ENCODE data around the gene STAP1.
"Not testable (repeated sequence)": the region's sequence is repeated elsewhere in the genome, so short reads cannot be mapped to it uniquely, and the experiment has no call there.

STAP1 gene

GRCh38 chr4:67524140-67524539, 34.4 kb upstream of the STAP1 start:
- H3K27me3 ChIP-seq (replicated peaks in 2 of 5; ENCODE audit: control insufficient read depth in 4 of 5, insufficient read depth in 5 of 5, low read length in 4 of 5); H3K27ac ChIP-seq (ENCODE audit: insufficient read depth in 1 of 2, low read depth in 1 of 2, low read length in 2 of 2, poor library complexity in 1 of 2, severe bottlenecking in 2 of 2); POLR2A ChIA-PET; H3K4me1 ChIP-seq (ENCODE audit: control extremely low read depth in 1 of 4, control insufficient read depth in 4 of 4, insufficient read depth in 4 of 4, low read length in 3 of 4); CTCF ChIA-PET; DNase-seq; H3K9me3 ChIP-seq (ENCODE audit: control extremely low read depth in 1 of 5, control insufficient read depth in 4 of 5, insufficient read depth in 2 of 5, low read depth in 1 of 5, low read length in 4 of 5); H3K4me3 ChIP-seq (ENCODE audit: control insufficient read depth in 1 of 7, extremely low read depth in 1 of 7, insufficient read depth in 4 of 7, low read depth in 2 of 7, low read length in 6 of 7): not testable (repeated sequence)
- peaks cover 18 to 70% (median 35%) of the 10 kb centered on the region in 4 experiments for H3K36me3 ChIP-seq (ENCODE audit: control insufficient read depth in 4 of 4, insufficient read depth in 4 of 4, low read length in 3 of 4)
- 100% methylated on average over 2 of the region's 3 CpGs for WGBS (ENCODE audit: insufficient coverage)

GRCh38 chr4:67531379-67531962, 27.1 kb upstream of the STAP1 start:
- WGBS (ENCODE audit: insufficient coverage) = 100% methylated on average over 3 of the region's 4 CpGs
- H3K4me1 ChIP-seq (ENCODE audit: control extremely low read depth in 1 of 4, control insufficient read depth in 4 of 4, insufficient read depth in 4 of 4, low read length in 3 of 4) = no peaks in the 10 kb centered on the region
- no peak for DNase-seq
- H3K4me3 ChIP-seq (ENCODE audit: control insufficient read depth in 1 of 7, extremely low read depth in 1 of 7, insufficient read depth in 4 of 7, low read depth in 2 of 7, low read length in 6 of 7) = no peak overlapping the region
- peaks cover 0 to 22% (median 11%) of the 10 kb centered on the region in 5 experiments for H3K9me3 ChIP-seq (ENCODE audit: control extremely low read depth in 1 of 5, control insufficient read depth in 4 of 5, insufficient read depth in 2 of 5, low read depth in 1 of 5, low read length in 4 of 5)
- no peak overlapping the region for H3K27ac ChIP-seq (ENCODE audit: insufficient read depth in 1 of 2, low read depth in 1 of 2, low read length in 2 of 2, poor library complexity in 1 of 2, severe bottlenecking in 2 of 2)
- peaks cover 27 to 85% (median 56%) of the 10 kb centered on the region in 4 experiments for H3K36me3 ChIP-seq (ENCODE audit: control insufficient read depth in 4 of 4, insufficient read depth in 4 of 4, low read length in 3 of 4)
- ChIA-PET CTCF (interaction anchor here (1.4 kb wide), 1 partner anchor 32 kb away, joined by 3 read pairs; no protein-coding TSS in a partner anchor), POLR2A (no interaction called here)
- no peaks in the 10 kb centered on the region for H3K27me3 ChIP-seq (replicated peaks in 2 of 5; ENCODE audit: control insufficient read depth in 4 of 5, insufficient read depth in 5 of 5, low read length in 4 of 5)

- POLR2A ChIA-PET; H3K4me1 ChIP-seq (ENCODE audit: control extremely low read depth in 1 of 4, control insufficient read depth in 4 of 4, insufficient read depth in 4 of 4, low read length in 3 of 4); CTCF ChIA-PET; H3K4me3 ChIP-seq (ENCODE audit: control insufficient read depth in 1 of 7, extremely low read depth in 1 of 7, insufficient read depth in 4 of 7, low read depth in 2 of 7, low read length in 6 of 7); H3K27me3 ChIP-seq (replicated peaks in 2 of 5; ENCODE audit: control insufficient read depth in 4 of 5, insufficient read depth in 5 of 5, low read length in 4 of 5); DNase-seq; H3K27ac ChIP-seq (ENCODE audit: insufficient read depth in 1 of 2, low read depth in 1 of 2, low read length in 2 of 2, poor library complexity in 1 of 2, severe bottlenecking in 2 of 2): not testable (repeated sequence)
- Histone ChIP-seq H3K9me3 (ENCODE audit: control extremely low read depth in 1 of 5, control insufficient read depth in 4 of 5, insufficient read depth in 2 of 5, low read depth in 1 of 5, low read length in 4 of 5) (peaks cover 0 to 22% (median 11%) of the 10 kb centered on the region in 5 experiments), H3K36me3 (ENCODE audit: control insufficient read depth in 4 of 4, insufficient read depth in 4 of 4, low read length in 3 of 4) (peaks cover 26 to 86% (median 56%) of the 10 kb centered on the region in 4 experiments)
- WGBS (ENCODE audit: insufficient coverage) = no CpG with 5 or more reads among the region's 4 CpGs
Measured at GRCh38 chr4:67532397-67532796, 26.1 kb upstream of the STAP1 start.

GRCh38 chr4:67533112-67533511, 25.4 kb upstream of the STAP1 start:
- CTCF ChIA-PET = no interaction called here
- WGBS (ENCODE audit: insufficient coverage) = 100% methylated on average over 3 of the region's 3 CpGs

GRCh38 chr4:67535280-67535840, 23.2 kb upstream of the STAP1 start:
- no peak overlapping the region for H3K4me3 ChIP-seq (ENCODE audit: control insufficient read depth in 1 of 7, extremely low read depth in 1 of 7, insufficient read depth in 4 of 7, low read depth in 2 of 7, low read length in 6 of 7)
- peaks cover 0 to 5% (median 0%) of the 10 kb centered on the region in 4 experiments for H3K4me1 ChIP-seq (ENCODE audit: control extremely low read depth in 1 of 4, control insufficient read depth in 4 of 4, insufficient read depth in 4 of 4, low read length in 3 of 4)
- CTCF ChIA-PET = interaction anchor here (0.8 to 1.6 kb wide), 5 partner anchors 13 to 179 kb away, joined by 3 to 5 read pairs (median 3); no protein-coding TSS in a partner anchor
- peaks cover 26 to 91% (median 59%) of the 10 kb centered on the region in 4 experiments for H3K36me3 ChIP-seq (ENCODE audit: control insufficient read depth in 4 of 4, insufficient read depth in 4 of 4, low read length in 3 of 4)
- no peak for DNase-seq
- WGBS (ENCODE audit: insufficient coverage) = no CpG with 5 or more reads among the region's 2 CpGs
- H3K9me3 ChIP-seq (ENCODE audit: control extremely low read depth in 1 of 5, control insufficient read depth in 4 of 5, insufficient read depth in 2 of 5, low read depth in 1 of 5, low read length in 4 of 5) = peaks cover 0 to 22% (median 11%) of the 10 kb centered on the region in 5 experiments
- H3K27me3 ChIP-seq (replicated peaks in 2 of 5; ENCODE audit: control insufficient read depth in 4 of 5, insufficient read depth in 5 of 5, low read length in 4 of 5) = no peaks in the 10 kb centered on the region
- POLR2A ChIA-PET = interaction anchor here (0.7 kb wide), 1 partner anchor 9 kb away, joined by 3 read pairs; no protein-coding TSS in a partner anchor
- H3K27ac ChIP-seq (ENCODE audit: insufficient read depth in 1 of 2, low read depth in 1 of 2, low read length in 2 of 2, poor library complexity in 1 of 2, severe bottlenecking in 2 of 2) = no peak overlapping the region

More at GRCh38 chr4:67533112-67533511, 25.4 kb upstream of the STAP1 start:
- peaks cover 0 to 22% (median 11%) of the 10 kb centered on the region in 5 experiments for H3K9me3 ChIP-seq (ENCODE audit: control extremely low read depth in 1 of 5, control insufficient read depth in 4 of 5, insufficient read depth in 2 of 5, low read depth in 1 of 5, low read length in 4 of 5)
- H3K27ac ChIP-seq (ENCODE audit: insufficient read depth in 1 of 2, low read depth in 1 of 2, low read length in 2 of 2, poor library complexity in 1 of 2, severe bottlenecking in 2 of 2) = no peak overlapping the region
- no peaks in the 10 kb centered on the region for H3K27me3 ChIP-seq (replicated peaks in 2 of 5; ENCODE audit: control insufficient read depth in 4 of 5, insufficient read depth in 5 of 5, low read length in 4 of 5)
- peaks cover 27 to 88% (median 58%) of the 10 kb centered on the region in 4 experiments for H3K36me3 ChIP-seq (ENCODE audit: control insufficient read depth in 4 of 4, insufficient read depth in 4 of 4, low read length in 3 of 4)
- POLR2A ChIA-PET = no interaction called here
- H3K4me3 ChIP-seq (ENCODE audit: control insufficient read depth in 1 of 7, extremely low read depth in 1 of 7, insufficient read depth in 4 of 7, low read depth in 2 of 7, low read length in 6 of 7) = no peak overlapping the region
- peak in 1 of 3 donors; percentile 54 for DNase-seq
- no peaks in the 10 kb centered on the region for H3K4me1 ChIP-seq (ENCODE audit: control extremely low read depth in 1 of 4, control insufficient read depth in 4 of 4, insufficient read depth in 4 of 4, low read length in 3 of 4)

DNA sequence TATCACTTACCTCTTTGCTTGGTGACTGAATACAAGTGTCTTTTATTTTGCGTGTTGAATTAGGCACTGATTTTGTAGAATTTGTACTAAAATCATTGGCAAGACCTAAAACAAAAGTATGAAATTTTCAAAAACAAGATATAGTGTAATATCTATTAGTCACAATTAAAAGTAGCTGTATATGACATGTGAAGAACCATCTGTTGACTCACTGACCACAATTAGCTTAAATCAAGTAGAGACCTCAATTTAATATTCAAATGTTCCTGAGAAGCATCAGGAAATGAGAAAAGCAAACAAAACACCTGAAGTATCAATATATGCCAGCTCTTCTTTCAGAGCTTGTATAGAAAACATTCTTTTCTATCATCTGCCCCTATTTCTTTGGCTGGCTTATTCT, 18.7 kb upstream of the STAP1 start:
- no peak for DNase-seq
- Histone ChIP-seq H3K4me1 (ENCODE audit: control extremely low read depth in 1 of 4, control insufficient read depth in 4 of 4, insufficient read depth in 4 of 4, low read length in 3 of 4) (peaks cover 8 to 36% (median 17%) of the 10 kb centered on the region in 4 experiments), H3K27ac (ENCODE audit: insufficient read depth in 1 of 2, low read depth in 1 of 2, low read length in 2 of 2, poor library complexity in 1 of 2, severe bottlenecking in 2 of 2) (no peak overlapping the region), H3K27me3 (replicated peaks in 2 of 5; ENCODE audit: control insufficient read depth in 4 of 5, insufficient read depth in 5 of 5, low read length in 4 of 5) (no peaks in the 10 kb centered on the region), H3K9me3 (ENCODE audit: control extremely low read depth in 1 of 5, control insufficient read depth in 4 of 5, insufficient read depth in 2 of 5, low read depth in 1 of 5, low read length in 4 of 5) (peaks cover 0 to 4% (median 0%) of the 10 kb centered on the region in 5 experiments), H3K4me3 (ENCODE audit: control insufficient read depth in 1 of 7, extremely low read depth in 1 of 7, insufficient read depth in 4 of 7, low read depth in 2 of 7, low read length in 6 of 7) (no peak overlapping the region), H3K36me3 (ENCODE audit: control insufficient read depth in 4 of 4, insufficient read depth in 4 of 4, low read length in 3 of 4) (peaks cover 13 to 77% (median 41%) of the 10 kb centered on the region in 4 experiments)
- CTCF ChIA-PET = no interaction called here
- POLR2A ChIA-PET = no interaction called here
- no CpG with 5 or more reads among the region's 1 CpG for WGBS (ENCODE audit: insufficient coverage)

GRCh38 chr4:67542076-67542475, 16.5 kb upstream of the STAP1 start:
- WGBS (ENCODE audit: insufficient coverage) = no CpG with 5 or more reads among the region's 1 CpG
- Histone ChIP-seq H3K4me1 (ENCODE audit: control extremely low read depth in 1 of 4, control insufficient read depth in 4 of 4, insufficient read depth in 4 of 4, low read length in 3 of 4) (peaks cover 14 to 46% (median 25%) of the 10 kb centered on the region in 4 experiments), H3K4me3 (ENCODE audit: control insufficient read depth in 1 of 7, extremely low read depth in 1 of 7, insufficient read depth in 4 of 7, low read depth in 2 of 7, low read length in 6 of 7) (no peak overlapping the region), H3K27me3 (replicated peaks in 2 of 5; ENCODE audit: control insufficient read depth in 4 of 5, insufficient read depth in 5 of 5, low read length in 4 of 5) (no peaks in the 10 kb centered on the region), H3K27ac (ENCODE audit: insufficient read depth in 1 of 2, low read depth in 1 of 2, low read length in 2 of 2, poor library complexity in 1 of 2, severe bottlenecking in 2 of 2) (no peak overlapping the region), H3K9me3 (ENCODE audit: control extremely low read depth in 1 of 5, control insufficient read depth in 4 of 5, insufficient read depth in 2 of 5, low read depth in 1 of 5, low read length in 4 of 5) (no peaks in the 10 kb centered on the region), H3K36me3 (ENCODE audit: control insufficient read depth in 4 of 4, insufficient read depth in 4 of 4, low read length in 3 of 4) (peaks cover 13 to 56% (median 28%) of the 10 kb centered on the region in 4 experiments)
- ChIA-PET POLR2A (no interaction called here), CTCF (interaction anchor here (2.0 kb wide), 1 partner anchor 14 kb away, joined by 11 read pairs; no protein-coding TSS in a partner anchor)
- DNase-seq = no peak
